ENCODE data around the gene ZRANB2. TPM values are rescaled to one million over a fixed set of nuclear protein-coding genes. Genes with fewer than 3 reads are reported as not detected.

Gene ZRANB2
- total RNA-seq, 4 donors from 2014 or later: 27.3 to 49.9 (median 42.9) TPM

GRCh38 chr1:71054791-71055190 is 26.0 kb downstream of the ZRANB2 start:
- H3K4me3 ChIP-seq (ENCODE audit: low read depth, poor library complexity, severe bottlenecking): no peak overlapping the region
- WGBS, 2 donors: 77 to 79% methylated on average over 6 of the region's 6 CpGs
- intact Hi-C loops (cut with DNase I; ENCODE audit: low total_unique reads): loop anchor here (10.0 kb wide), 1 partner anchor 530 kb away; no protein-coding TSS in a partner anchor
- TF ChIP-seq, protein P1, sequence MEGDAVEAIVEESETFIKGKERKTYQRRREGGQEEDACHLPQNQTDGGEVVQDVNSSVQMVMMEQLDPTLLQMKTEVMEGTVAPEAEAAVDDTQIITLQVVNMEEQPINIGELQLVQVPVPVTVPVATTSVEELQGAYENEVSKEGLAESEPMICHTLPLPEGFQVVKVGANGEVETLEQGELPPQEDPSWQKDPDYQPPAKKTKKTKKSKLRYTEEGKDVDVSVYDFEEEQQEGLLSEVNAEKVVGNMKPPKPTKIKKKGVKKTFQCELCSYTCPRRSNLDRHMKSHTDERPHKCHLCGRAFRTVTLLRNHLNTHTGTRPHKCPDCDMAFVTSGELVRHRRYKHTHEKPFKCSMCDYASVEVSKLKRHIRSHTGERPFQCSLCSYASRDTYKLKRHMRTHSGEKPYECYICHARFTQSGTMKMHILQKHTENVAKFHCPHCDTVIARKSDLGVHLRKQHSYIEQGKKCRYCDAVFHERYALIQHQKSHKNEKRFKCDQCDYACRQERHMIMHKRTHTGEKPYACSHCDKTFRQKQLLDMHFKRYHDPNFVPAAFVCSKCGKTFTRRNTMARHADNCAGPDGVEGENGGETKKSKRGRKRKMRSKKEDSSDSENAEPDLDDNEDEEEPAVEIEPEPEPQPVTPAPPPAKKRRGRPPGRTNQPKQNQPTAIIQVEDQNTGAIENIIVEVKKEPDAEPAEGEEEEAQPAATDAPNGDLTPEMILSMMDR (IDR thresholded peaks at IDR 0.05): no peak
- no peak for TF ChIP-seq POLR2A (IDR thresholded peaks at IDR 0.05)
- DNase-seq (ENCODE audit: low spot score in 2 of 2): no peak

GRCh38 chr1:71054281-71054731 is 26.5 kb downstream of the ZRANB2 start:
- no peak for DNase-seq (ENCODE audit: low spot score in 2 of 2)
- H3K4me3 ChIP-seq (ENCODE audit: low read depth, poor library complexity, severe bottlenecking): no peak overlapping the region
- TF ChIP-seq, protein P1 (IDR thresholded peaks at IDR 0.05): no peak
- no peak for TF ChIP-seq POLR2A (IDR thresholded peaks at IDR 0.05)
- intact Hi-C loops (cut with DNase I; ENCODE audit: low total_unique reads): loop anchor here (10.0 kb wide), 1 partner anchor 530 kb away; no protein-coding TSS in a partner anchor
- WGBS, 2 donors: 76 to 77% methylated on average over 15 of the region's 15 CpGs

- DNase-seq (ENCODE audit: low spot score in 2 of 2): no peak
- TF ChIP-seq, protein P1 (IDR thresholded peaks at IDR 0.05): no peak
- TF ChIP-seq POLR2A (IDR thresholded peaks at IDR 0.05): no peak
- WGBS, 2 donors: 63 to 75% methylated on average over 6 to 7 of the region's 7 CpGs
- intact Hi-C loops (cut with DNase I; ENCODE audit: low total_unique reads): loop anchor here (10.0 kb wide), 1 partner anchor 529 kb away; no protein-coding TSS in a partner anchor
- H3K4me3 ChIP-seq (ENCODE audit: low read depth, poor library complexity, severe bottlenecking): no peak overlapping the region
Measured at GRCh38 chr1:71053758-71054157, 27.1 kb downstream of the ZRANB2 start.

DNA sequence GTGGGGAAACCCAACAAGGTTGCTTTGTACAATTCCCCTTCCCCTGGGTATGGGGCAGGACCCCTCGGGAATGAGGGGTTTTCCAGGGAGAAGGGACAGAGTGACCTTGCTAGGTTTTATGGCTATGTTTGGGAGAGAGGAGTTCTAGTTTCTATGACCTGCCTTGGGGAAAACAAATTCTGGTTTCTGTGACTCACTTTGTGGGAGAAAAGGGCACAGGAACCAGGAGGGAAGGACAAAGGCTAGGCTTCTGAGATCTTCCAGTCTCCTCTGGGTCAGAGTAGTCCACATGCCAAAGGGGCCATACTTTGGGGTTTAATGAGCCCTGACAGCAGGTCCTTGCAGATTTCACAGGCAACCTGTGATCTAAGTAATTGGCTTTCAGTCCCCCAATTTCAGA is 27.7 kb downstream of the ZRANB2 start:
- WGBS, 2 donors: 38 to 58% methylated on average over 1 of the region's 1 CpG
- no peak for DNase-seq (ENCODE audit: low spot score in 2 of 2)
- intact Hi-C loops (cut with DNase I; ENCODE audit: low total_unique reads): loop anchor here (10.0 kb wide), 1 partner anchor 528 kb away; no protein-coding TSS in a partner anchor
- TF ChIP-seq, protein P1 (IDR thresholded peaks at IDR 0.05): no peak
- TF ChIP-seq POLR2A (IDR thresholded peaks at IDR 0.05): no peak
- H3K4me3 ChIP-seq (ENCODE audit: low read depth, poor library complexity, severe bottlenecking): no peak overlapping the region

DNA sequence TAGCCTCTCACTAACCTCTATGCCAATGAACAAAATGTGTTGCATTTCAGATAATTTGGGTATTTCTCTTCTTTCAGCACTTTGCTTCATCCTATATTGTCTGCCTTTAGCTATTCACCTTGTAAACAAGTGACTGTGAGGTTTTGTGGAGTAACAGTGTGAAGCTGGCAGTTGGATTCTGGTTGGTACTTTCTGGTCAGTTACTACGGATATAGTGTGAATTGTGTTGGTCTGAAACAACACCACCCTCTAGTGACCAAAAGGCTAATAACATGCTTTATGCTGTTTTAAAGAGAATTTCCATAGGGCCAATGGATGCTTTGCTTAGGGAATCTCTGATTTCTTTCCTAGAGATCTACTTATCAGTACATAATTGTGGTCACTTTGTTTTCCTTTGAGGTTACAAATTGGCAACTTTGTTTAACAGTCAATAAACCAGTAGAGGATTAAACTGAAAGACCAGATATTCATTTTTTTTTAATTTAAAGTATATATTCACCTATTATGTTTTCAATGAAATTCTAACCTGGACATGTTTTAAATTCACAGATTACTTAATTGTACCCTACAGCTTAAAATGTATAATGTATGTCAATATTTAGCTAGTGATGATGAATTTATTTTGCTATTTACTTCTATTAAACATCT is 30.8 kb downstream of the ZRANB2 start:
- intact Hi-C loops (cut with DNase I; ENCODE audit: low total_unique reads): loop anchor here (10.0 kb wide), 1 partner anchor 525 kb away; no protein-coding TSS in a partner anchor
- no peak overlapping the region for H3K4me3 ChIP-seq (ENCODE audit: low read depth, poor library complexity, severe bottlenecking)
- DNase-seq (ENCODE audit: low spot score in 2 of 2): no peak
- TF ChIP-seq POLR2A (IDR thresholded peaks at IDR 0.05): no peak
- 0 to 3% methylated on average over 1 of the region's 1 CpG for WGBS, 2 donors

GRCh38 chr1:71047635-71048607 is 32.9 kb downstream of the ZRANB2 start, which contains the start of gene PTGER3:
Gene PTGER3 (minus strand): TSS chr1:71047816. CDS start chr1:71047577, 239 bp downstream.
- TF ChIP-seq, protein P1 (IDR thresholded peaks at IDR 0.05): no peak
- TF ChIP-seq POLR2A (IDR thresholded peaks at IDR 0.05): no peak
- peak; percentile 72 to 94 for DNase-seq (ENCODE audit: low spot score in 2 of 2)
- intact Hi-C loops (cut with DNase I; ENCODE audit: low total_unique reads): no loop called here
- H3K4me3 ChIP-seq (ENCODE audit: low read depth, poor library complexity, severe bottlenecking): peak within 1 kb of the TSS; percentile 62
- WGBS, 2 donors: 8 to 9% methylated on average over 33 to 38 of the region's 56 CpGs

Data from lower leg skin (tissue), 4 donors.